ENCODE results near the gene DROSHA. TPM values are rescaled to one million over a fixed set of nuclear protein-coding genes. Genes with fewer than 3 reads are reported as not detected.

The DROSHA gene
- total and polyA plus RNA-seq, 2 of the 8 experiments (the other 6 are each of a cell fraction or from before 2014, with no cell fraction given): 65.9 to 122 TPM

- DNase-seq (ENCODE audit: low read depth in 1 of 2, low spot score in 2 of 2): no peak
- Histone ChIP-seq H3K4me2 (ENCODE audit: insufficient read depth in 1 of 2, low read depth in 2 of 2, low read length in 2 of 2) (no peak overlapping the region), H2BK15ac (ENCODE audit: low read length) (no peak overlapping the region), H3K36me3 (ENCODE audit: control insufficient read depth in 2 of 4, insufficient read depth in 4 of 4, low read length in 3 of 4) (peaks cover 11 to 71% (median 54%) of the 10 kb centered on the region in 4 experiments; a peak in 6 of 8 replicates), H3K27ac (ENCODE audit: low read depth, low read length) (no peak overlapping the region), H3K4ac (replicated peaks; ENCODE audit: insufficient read length, low read depth, low read length) (no peak overlapping the region), H2AK5ac (ENCODE audit: low read depth, low read length) (no peak overlapping the region), H3K9me3 (ENCODE audit: insufficient read depth in 2 of 2, low read depth in 1 of 2, low read length in 1 of 2) (no peaks in the 10 kb centered on the region), H3K18ac (ENCODE audit: extremely low read depth, low read length) (no peak overlapping the region), H4K5ac (ENCODE audit: insufficient read length, low read depth, low read length) (no peak overlapping the region), H2BK5ac (ENCODE audit: low read depth, low read length) (no peak overlapping the region), H3K79me2 (ENCODE audit: control insufficient read depth in 1 of 2, insufficient read depth in 2 of 2, low read length in 2 of 2) (no peaks in the 10 kb centered on the region), H3K14ac (ENCODE audit: insufficient read length) (no peak overlapping the region), H4K20me1 (replicated peaks in 1 of 2; ENCODE audit: control insufficient read depth in 1 of 2, insufficient read depth in 2 of 2, low read length in 2 of 2) (peaks cover 2 to 6% of the 10 kb centered on the region in 2 experiments), H3K27me3 (replicated peaks in 1 of 4; ENCODE audit: control insufficient read depth in 3 of 4, extremely low read depth in 1 of 4, insufficient read depth in 3 of 4, low read length in 3 of 4) (no peaks in the 10 kb centered on the region), H4K91ac (replicated peaks; ENCODE audit: insufficient read length, low read length) (no peak overlapping the region), H3K4me1 (replicated peaks in 1 of 4; ENCODE audit: control insufficient read depth in 3 of 4, insufficient read depth in 4 of 4, low read length in 3 of 4) (no peaks in the 10 kb centered on the region), H3K79me1 (ENCODE audit: low read depth, low read length) (no peaks in the 10 kb centered on the region), H2BK20ac (ENCODE audit: low read length) (no peak overlapping the region), H4K8ac (ENCODE audit: extremely low read depth, insufficient read depth, low read length) (no peak overlapping the region), H3K56ac (replicated peaks; ENCODE audit: insufficient read length, low read depth, low read length) (no peak overlapping the region), H3K23me2 (ENCODE audit: low read depth, low read length) (no peaks in the 10 kb centered on the region), H3K9ac (replicated peaks in 1 of 4; ENCODE audit: extremely low read depth in 1 of 4, low read depth in 3 of 4, low read length in 3 of 4) (no peak overlapping the region), H3K4me3 (ENCODE audit: extremely low read depth in 1 of 4, insufficient read depth in 2 of 4, low read depth in 3 of 4, low read length in 4 of 4) (no peak overlapping the region), H2AFZ (ENCODE audit: low read length) (no peak overlapping the region), H2BK12ac (ENCODE audit: low read depth, low read length) (no peak overlapping the region), H3K23ac (ENCODE audit: insufficient read length) (no peak overlapping the region), H2BK120ac (replicated peaks; ENCODE audit: low read depth, low read length) (no peak overlapping the region)
- FAIRE-seq: no peak
- CTCF ChIA-PET (ENCODE audit: partially characterized antibody): interaction anchor here (0.6 to 0.8 kb wide), 2 partner anchors 102 to 1483 kb away, joined by 3 read pairs; no protein-coding TSS in a partner anchor
- POLR2A ChIA-PET (ENCODE audit: partially characterized antibody): interaction anchor here (0.6 to 1.2 kb wide), 2 partner anchors 18 to 40 kb away, joined by 3 to 5 read pairs; no protein-coding TSS in a partner anchor
- 88% methylated on average over 4 of the region's 4 CpGs; no CpG with 5 or more reads in 1 of the 2 experiments for WGBS, 2 experiments (ENCODE audit: extremely low coverage in 1 of 2, insufficient coverage in 1 of 2, insufficient read length in 1 of 2, insufficient replicate concordance in 2 of 2, low coverage in 1 of 2, low lambda C conversion rate in 2 of 2, missing lambda C conversion rate in 1 of 2)
- TF ChIP-seq CEBPB (IDR thresholded peaks at IDR 0.05; ENCODE audit: low read depth, low read length): no peak
- no peak for TF ChIP-seq SIX5 (IDR thresholded peaks at IDR 0.05; ENCODE audit: low read depth, low read length)
- TF ChIP-seq SUZ12 (IDR thresholded peaks at IDR 0.05; ENCODE audit: low read length): no peak
- TF ChIP-seq TCF12 (IDR thresholded peaks at IDR 0.05; ENCODE audit: low read depth, low read length): no peak
- no peak for TF ChIP-seq KDM5A (IDR thresholded peaks at IDR 0.05; ENCODE audit: low read length)
- no peak for TF ChIP-seq TAF7 (optimal IDR thresholded peaks at IDR 0.05; ENCODE audit: borderline replicate concordance, low read depth, low read length)
- no peak for TF ChIP-seq JUN (IDR thresholded peaks at IDR 0.05; ENCODE audit: low read depth, low read length)
- TF ChIP-seq YY1 (IDR thresholded peaks at IDR 0.05; ENCODE audit: low read depth, low read length): no peak
- no peak for TF ChIP-seq KDM1A (IDR thresholded peaks at IDR 0.05; ENCODE audit: borderline replicate concordance, low read length)
- no peak for TF ChIP-seq POU5F1 (IDR thresholded peaks at IDR 0.05; ENCODE audit: low read depth, low read length)
- no peak for TF ChIP-seq BACH1 (IDR thresholded peaks at IDR 0.05; ENCODE audit: low read length)
- no peak for TF ChIP-seq CTCF (IDR thresholded peaks at IDR 0.05; ENCODE audit: control extremely low read depth in 1 of 3, insufficient read depth in 1 of 3, low read depth in 1 of 3, low read length in 3 of 3)
- no peak for TF ChIP-seq PHF8 (conservative IDR thresholded peaks at IDR 0.05; ENCODE audit: low read depth, low read length)
Measured at GRCh38 chr5:31502506-31502905, 29.4 kb downstream of the DROSHA start.

Data from H1 (cell line).